ENCODE data around the gene CHRFAM7A.
"Not testable (repeated sequence)": the region's sequence is repeated elsewhere in the genome, so short reads cannot be mapped to it uniquely, and the experiment has no call there.

CHRFAM7A gene

DNA sequence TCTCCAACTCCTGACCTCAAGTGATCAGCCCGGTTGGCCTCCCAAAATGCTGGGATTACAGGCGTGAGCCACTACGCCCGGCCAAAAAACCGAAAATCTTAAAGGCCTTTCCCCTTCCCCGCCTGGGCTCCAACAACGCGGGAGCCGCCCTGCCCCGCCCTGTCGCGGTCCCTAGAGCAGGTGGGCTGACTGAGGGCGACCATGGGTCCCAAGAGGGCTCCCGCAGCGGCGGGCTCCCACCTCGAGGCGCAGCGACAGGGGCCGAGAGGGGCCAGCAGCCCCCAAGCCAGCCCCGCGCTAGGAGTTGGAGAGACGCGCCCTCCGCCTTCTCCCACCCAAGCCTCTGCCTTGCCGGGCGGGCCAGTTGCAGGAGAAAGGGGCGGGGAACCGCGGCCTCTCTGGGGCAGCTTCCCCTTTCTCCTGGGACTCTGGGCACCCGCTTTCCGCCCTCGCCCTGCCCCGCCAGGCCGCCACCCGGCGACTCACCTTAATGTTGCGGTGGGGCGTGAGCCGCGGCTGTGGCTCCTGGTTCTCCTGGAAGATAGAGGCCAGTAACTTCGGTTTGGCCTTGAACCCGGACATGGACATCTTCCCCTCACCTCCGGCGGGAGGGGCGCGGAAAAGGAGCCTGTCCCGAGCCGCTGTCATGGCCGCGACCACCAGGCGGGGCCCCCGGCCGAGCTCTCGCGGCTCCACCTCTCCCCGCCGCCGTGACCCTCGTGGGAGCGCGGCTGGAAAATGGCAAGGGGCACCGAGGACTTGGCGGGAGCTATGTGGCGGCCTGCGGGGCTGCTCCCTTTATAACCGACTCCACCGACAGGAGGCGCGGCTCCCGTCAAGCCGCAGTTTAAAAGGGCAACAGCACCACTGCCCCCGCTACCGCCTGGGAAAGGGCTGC, at the start of gene CHRFAM7A:
Gene CHRFAM7A, minus strand, starts transcription at position 775 of the 898 bp plus-strand sequence. CDS start 10,189 bp downstream, outside the sequence.
- not testable (repeated sequence) for DNase-seq (ENCODE audit: low spot score)

DNA sequence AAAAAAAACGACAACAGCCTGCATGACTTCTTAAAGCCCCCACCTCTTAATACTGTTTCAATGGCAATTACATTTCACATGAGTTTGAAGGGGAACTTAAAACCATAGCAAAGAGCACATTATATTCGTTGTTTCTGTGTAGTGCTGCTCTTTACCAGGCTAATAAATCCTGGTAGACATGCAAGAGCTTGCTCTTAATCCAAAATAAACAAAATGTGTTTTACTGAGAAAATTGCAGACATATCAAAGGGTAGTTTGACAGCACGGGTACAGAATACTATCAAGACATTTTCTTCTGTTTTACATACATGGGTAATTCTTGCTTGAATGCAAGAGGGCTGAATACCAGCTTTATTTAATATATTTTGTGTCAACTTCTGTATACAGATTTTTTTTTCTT, 45.0 kb upstream of the CHRFAM7A start:
- not testable (repeated sequence) for DNase-seq (ENCODE audit: low spot score)

DNA sequence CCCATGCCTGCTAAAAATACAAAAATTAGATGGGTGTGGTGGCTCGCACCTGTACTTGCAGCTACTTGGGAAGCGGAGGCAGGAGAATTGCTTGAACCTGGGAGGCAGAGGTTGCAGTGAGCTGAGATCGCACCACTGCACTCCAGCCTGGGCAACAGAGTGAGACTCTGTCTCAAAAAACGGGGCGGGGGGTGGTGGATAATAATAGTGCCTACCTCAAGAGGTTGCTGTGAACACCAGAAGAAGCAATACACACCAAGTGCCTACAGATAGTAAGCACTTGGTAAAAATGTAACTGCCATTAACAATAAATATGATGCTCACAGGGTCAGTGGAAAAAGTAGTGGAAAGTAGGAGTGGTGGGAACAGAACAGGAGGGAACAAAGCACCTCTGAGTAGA, 42.5 kb upstream of the CHRFAM7A start:
- not testable (repeated sequence) for DNase-seq (ENCODE audit: low spot score)

DNA sequence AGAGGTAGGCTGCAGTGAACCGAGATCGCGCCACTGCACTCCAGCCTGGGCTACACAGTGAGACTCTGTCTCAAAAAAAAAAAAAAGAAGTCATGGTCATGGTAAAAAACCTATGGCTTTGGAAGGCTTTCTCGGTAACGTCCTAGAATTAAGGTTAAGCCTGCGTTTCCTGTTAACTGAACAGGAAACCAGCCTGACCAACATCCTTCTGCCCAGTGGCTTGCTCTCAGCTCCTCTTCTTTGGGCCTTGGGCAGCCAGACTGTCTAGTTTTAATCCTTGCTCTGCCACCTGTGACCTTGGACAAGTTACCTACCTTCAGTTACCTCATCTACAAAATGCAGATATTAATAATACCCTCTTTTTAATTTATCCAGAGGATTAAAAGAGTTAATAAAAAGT, 27.4 kb upstream of the CHRFAM7A start:
- not testable (repeated sequence) for DNase-seq (ENCODE audit: low spot score)

DNA sequence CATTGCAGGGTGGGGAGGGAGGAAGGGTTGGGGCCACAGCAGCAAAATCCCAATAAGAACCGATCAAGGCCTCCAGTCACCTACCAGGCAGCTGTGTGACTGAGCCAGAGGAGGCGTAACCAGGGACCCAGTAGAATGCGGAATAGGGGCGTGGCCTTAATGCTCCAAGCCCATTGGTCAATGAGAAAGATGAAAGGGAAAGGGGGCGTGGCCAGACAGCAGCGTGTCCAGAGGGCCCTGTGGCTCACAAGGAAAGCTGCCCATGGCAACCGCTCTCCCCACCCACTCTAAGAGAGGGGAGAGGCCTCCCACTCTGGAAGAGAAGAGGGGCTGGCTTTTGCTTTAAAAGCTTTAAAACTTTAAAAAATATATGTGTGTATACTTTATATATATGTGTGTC, 20.8 kb upstream of the CHRFAM7A start, which contains the start of gene GOLGA8R:
Gene GOLGA8R, minus strand, starts transcription at position 101 of the 400 bp plus-strand sequence. Its CDS starts 98 bp downstream, at position 3.
- DNase-seq (ENCODE audit: low spot score) = not testable (repeated sequence)

DNA sequence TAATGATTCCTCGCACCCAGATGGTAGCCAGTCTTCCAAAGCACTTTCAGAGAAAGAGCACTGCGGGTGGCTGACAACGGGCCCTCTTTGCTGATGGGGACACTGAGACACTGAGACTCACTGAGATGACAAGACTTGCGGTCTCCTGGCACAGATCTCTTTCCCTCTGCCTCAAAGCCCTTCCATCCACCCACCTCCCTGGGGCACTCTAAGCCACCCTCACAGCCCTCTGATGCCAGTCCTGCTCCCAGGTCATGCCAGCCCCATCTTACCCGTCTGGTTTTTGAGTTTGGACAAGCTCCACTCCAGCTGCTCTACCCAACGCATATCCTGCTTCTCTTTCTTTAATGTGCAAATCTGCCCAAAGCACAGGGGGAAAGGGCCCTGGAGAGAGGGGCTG, 14.3 kb upstream of the CHRFAM7A start:
- not testable (repeated sequence) for DNase-seq (ENCODE audit: low spot score)

DNA sequence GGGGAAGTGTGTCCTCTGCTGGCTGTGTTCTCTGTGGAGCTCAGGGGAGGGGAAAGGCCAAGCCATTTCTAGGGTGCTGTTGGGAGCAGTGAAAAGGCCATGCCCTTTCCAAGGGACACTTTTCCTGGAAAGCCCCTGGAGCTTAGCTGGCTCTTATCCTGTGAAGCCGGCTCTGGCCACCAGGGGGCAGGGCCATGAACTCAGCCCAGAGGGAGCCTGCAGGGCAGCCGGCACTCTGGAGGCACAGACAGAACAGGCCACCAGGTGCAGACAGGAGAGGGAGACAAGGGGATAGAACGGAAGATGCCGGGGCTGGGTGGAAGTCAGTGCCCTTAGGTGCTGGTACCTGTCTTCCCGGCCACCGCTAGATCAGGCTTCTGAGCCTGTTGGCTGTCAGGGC, 5.6 kb upstream of the CHRFAM7A start:
- not testable (repeated sequence) for DNase-seq (ENCODE audit: low spot score)

DNA sequence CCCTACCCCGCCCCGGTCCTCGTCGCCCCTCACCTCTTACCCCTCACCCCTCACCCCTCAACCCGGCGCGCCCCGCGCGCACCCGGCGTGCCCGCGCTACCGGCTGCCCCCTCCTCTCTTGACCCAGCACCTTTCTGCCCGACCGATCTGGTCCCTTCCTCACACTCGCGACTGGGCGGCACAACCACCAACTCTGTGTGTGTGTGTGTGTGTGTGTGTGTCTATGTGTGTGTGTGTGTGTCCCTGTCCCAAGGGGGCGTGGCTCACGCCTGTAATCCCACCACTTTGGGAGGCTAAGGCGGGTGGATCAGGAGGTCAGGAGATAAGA, 288 bp upstream of the CHRFAM7A start:
- not testable (repeated sequence) for DNase-seq (ENCODE audit: low spot score)

DNA sequence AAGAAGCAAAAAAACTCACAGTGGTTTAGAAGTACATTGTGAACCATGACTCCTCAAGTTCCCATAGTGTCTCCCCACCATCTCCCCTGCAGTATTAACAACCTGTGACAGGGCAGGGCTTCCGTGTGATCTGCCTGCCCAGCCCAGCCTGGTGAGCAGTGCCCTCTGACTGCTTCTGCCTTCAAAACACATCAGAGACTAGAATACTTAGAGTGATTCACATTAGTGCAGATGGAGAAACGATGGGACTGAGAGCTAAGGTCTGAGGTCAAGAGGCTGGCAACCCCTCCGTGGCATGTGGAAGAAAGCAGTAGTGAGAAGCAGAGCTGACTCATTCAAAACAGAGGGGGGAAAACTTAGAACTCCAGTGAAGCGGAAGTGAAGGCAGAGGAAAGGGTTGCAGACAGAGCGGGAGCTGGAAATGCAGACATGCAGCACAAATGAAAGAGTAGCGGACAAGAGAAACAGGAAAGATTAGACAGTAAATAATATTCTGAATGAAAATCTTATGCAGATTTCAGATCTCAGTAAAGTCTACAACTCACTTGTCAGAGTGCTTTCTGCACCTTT, 6.9 kb downstream of the CHRFAM7A start:
- DNase-seq (ENCODE audit: low spot score) = not testable (repeated sequence)

DNA sequence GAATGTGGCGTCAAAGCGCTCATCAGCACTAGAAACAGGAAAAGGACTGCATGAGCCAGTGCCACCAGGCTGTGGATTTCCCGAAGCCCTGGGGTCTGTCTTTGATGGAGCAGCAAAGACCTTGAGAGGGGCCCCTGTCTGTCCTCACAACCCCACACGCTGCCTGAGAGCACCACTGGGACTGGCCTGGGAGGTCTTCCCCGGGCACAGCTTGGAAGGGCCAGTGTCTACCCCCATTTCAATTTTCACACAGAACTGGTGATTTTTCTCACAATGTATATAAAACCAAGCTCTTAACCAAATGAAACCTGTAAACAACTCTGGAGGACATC, 16.3 kb downstream of the CHRFAM7A start:
- not testable (repeated sequence) for DNase-seq (ENCODE audit: low spot score)

DNA sequence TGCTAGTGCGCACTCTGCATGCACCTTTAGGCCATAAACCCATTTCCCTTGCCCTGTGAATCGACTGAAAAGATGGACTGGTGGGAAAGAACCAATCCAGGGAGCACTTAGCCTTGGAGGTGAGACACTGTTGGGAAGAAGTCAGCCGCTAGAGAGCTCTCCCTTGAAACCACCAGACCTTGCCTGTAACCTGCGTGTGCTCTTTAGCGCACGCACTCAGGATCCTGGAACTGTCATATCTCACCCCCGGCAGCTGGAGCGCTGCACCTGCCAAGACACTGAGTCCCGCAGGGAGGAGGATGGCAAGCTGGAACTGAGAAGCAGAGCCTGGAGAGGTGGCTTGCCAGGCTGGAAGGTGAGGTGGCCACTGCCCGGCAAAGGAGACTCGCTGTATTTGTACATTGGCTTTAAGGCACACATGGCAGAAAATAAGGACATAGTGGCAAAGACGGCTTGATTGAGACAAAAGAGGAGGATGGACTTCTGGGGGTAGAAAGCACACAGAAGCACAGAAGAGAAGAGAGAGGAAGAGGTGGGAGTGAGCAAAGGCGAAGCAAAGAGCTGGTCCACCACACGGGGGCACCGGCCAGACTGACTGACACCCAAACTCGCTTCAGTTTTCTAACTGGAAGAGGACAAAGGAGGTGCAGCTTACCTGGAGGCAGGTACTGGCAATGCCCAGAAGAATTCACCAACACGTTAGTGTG, 16.8 kb downstream of the CHRFAM7A start:
- DNase-seq (ENCODE audit: low spot score) = not testable (repeated sequence)

DNA sequence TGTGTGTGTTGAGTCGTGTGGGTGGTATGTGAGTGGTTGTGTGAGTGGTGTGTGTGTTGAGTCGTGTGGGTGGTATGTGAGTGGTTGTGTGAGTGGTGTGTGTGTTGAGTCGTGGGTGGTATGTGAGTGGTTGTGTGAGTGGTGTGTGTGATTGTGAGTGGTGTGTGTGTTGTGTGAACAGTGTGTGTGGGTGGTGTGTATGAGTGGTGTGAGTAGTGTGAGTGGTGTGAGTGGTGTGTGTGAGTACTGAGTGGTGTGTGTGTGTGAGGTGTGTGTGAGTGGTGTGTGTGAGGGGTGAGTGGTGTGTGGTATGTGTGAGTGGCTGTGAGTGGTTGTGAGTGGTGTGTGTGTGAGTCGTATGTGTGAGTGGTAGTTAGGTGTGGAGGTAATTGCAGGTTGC, 17.5 kb downstream of the CHRFAM7A start:
- DNase-seq (ENCODE audit: low spot score) = not testable (repeated sequence)

DNA sequence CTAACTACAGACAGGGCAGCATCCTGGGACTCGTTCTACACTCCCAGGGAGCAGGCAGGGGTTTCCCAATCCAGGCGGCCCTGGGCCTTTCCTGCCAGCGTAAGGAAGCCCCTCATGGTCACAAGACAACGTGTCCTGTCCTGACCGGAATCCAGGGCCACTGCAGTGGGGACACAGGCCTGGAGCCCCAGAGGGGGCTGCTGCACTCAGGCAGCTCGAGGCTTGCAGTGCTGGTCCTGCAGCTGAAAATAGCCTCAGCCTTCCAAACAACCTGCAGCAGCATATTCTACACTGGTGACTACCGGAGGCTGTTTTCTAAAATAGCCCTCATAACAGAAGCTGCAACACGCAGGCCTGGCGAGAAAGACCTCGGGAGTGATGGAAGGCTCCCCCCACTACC, 18.5 kb downstream of the CHRFAM7A start:
- DNase-seq (ENCODE audit: low spot score) = not testable (repeated sequence)

DNA sequence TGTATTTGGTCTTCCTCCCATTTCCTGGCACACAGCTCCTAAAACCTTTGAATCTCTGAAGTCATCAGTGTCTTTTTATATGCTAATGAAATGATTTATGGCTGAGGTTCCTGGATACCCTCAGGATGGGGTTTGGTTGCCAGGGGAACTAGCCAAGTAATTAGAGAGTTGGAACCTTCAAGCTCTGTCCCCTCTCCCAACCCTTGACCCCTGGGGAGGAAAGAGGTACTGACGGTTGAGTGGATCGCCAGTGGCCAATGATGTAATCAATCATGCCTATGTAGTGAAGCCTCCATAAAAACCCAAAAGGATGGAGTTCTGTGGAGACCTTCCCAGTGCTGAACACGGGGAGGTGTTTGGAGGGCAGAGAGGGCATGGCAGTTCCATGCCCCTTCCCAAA, 25.1 kb downstream of the CHRFAM7A start:
- DNase-seq (ENCODE audit: low spot score) = not testable (repeated sequence)

DNA sequence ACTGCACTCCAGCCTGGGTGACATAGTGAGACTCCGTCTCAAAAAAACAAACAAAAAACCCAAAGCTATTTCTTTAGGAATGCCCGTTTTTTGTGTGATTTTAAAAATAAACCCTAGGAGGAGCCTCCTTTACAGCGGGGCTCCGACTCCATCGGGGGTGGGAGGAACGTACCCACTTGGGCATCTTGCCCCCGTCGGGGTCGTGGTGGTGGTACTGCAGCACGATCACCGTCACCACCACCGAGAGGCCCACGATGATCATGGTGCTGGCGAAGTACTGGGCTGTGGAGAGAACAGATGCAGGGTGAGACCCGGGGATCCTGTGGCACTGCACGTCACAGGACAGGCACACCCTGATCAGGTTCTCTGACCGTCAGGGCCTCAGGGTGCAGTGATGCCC, 26.1 kb downstream of the CHRFAM7A start:
- not testable (repeated sequence) for DNase-seq (ENCODE audit: low spot score)

DNA sequence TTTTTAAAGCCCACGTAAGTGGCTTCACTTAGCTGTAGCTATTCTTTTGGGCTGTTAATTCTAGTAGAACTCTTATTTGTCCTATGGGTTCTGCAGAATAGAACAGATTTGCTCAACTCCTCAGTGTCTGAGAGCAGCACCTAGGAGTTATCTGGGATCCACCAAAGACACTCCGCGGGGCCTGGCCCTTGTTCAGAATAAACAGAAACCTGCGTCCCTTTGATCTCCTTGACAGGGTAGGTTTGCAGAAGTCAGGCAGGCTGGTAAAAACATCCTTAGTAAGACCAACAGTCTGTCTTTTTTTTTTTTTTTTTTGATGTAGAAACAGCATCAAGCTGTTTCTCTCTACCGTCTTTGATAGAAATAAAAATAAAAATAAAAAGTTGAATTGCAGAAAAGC, 31.9 kb downstream of the CHRFAM7A start:
- DNase-seq (ENCODE audit: low spot score) = not testable (repeated sequence)

DNA sequence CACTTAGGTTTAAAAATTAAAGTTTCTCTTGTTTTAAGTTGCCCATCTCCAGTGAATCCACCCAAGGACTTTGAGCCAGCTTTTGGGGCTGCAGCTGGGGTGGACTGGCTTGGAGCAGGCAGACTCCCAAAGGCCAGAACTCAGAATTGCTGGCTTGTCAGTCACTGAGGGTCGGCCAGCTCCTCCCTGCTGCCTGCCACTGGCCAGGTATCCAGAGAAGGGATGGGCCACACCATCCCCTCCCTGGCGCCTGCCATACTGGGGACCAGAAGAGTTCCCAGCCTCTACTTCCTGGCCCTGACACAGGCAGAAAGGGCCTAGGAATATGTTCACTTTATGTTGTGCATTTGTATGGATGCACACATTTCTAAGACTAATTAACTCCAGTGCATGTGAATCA, 32.4 kb downstream of the CHRFAM7A start:
- DNase-seq (ENCODE audit: low spot score) = not testable (repeated sequence)

DNA sequence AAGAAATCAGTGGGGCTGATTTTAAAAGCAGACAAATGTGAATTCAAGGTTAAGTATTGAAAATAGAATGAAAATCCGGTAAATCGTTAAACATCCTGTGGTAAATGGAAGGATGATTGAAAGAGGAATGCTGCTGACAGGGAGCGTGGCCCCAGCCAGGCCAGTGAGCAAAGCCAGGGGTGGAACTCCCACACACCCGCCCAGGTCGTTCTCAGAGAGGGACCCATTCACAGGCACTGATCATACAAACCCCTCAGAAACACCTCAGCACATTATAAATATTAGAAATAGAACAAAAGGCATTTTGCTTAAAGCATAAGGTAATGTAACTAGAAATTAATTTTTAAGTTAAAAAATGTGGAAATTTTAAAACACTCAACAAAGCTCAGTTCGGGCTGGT, 38.3 kb downstream of the CHRFAM7A start:
- DNase-seq (ENCODE audit: low spot score) = not testable (repeated sequence)

DNA sequence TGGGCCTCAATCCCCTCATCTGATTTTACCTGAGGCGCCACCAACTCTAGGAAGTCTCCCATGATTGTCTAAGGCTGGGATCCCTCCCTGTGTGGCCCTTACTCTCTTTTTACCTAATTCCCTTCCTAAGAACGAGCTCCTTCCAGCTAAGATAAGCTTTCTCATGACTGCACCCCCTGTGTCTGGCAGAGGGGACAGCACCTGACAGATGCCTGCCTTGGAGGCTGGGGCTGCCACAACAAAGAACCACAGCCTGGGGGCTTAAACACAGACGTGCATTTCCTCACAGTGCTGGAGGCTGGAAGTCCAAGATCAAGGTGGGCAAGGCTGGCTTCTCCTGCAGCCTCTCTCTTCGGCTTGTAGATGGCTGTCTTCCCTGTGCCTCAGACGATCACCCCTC, 43.5 kb downstream of the CHRFAM7A start:
- DNase-seq (ENCODE audit: low spot score) = not testable (repeated sequence)

DNA sequence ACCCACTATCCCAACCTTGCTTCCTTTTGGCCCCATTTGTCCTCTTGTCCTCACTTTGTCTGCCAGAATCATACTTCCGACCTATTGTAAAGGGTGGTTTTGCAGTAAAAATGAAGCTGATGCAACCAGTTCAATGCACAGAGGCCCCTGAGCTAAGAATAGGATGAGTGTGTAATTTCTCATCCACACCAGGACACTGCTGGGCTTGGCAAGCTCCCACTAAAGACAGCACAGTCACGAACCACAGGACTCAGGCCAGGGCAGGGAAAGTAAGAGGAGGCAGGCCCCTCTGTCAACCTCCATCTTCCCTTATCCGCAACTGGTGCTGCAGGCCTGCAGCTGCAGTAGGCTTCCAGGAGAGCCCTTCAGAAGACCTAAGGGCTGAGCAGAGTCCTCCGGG, 56.8 kb downstream of the CHRFAM7A start:
- not testable (repeated sequence) for DNase-seq (ENCODE audit: low spot score)

DNA sequence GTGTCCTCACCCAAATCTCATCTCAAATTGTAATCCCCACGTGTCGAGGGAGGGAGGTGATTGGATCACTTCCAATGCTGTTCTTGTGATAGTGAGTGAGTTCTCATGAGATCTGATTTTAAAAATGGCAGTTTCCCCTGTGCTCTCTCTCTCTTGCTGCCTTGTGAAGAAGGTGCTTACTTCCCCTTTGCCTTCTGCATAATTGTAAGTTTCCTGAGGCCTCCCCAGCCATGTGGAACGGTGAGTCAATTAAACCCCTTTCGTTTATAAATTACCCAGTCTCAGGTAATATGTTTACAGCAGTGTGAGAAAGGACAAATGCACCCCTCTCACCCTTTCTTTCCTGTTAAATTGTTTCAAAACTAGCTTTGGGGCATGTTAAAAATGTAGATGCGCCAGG, 59.2 kb downstream of the CHRFAM7A start:
- DNase-seq (ENCODE audit: low spot score) = not testable (repeated sequence)

DNA sequence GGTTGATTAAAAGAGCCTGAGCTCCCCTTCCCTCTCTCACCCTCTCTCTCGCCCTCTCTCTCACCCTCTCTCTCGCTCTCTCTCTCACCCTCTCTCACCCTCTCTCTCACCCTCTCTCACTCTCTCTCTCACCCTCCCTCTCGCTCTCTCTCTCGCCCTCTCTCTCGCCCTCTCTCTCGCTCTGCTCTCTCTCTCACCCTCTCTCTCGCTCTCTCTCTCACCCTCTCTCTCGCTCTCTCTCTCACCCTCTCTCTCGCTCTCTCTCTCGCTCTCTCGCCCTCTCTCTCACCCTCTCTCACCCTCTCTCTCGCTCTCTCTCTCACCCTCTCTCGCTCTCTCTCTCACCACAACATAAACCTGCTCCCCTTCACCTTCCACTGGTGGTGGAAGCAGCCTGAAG, 67.2 kb downstream of the CHRFAM7A start:
- DNase-seq (ENCODE audit: low spot score) = not testable (repeated sequence)

DNA sequence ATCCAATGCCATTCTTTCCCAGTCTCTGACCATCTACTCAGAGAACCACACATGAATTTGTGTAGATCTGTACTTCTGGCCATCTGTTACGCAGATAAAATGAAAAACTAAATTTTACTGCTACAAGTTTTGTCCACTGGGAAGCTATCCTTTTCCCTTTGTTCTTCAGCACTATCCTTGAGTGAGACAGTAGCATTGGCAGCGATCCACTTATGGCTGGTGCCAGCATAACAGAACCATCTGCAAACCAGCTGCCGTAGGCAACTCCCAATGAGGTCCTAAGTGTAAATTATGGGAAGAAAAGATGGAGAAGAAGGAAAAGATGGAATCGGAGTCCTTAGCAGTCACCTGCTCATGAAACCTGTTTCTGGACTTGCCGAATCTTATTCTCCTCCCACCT, 72.3 kb downstream of the CHRFAM7A start:
- DNase-seq (ENCODE audit: low spot score) = not testable (repeated sequence)

All from NAMALWA (cell line).